ENCODE results near the gene SPC25. TPM values are rescaled to one million over a fixed set of nuclear protein-coding genes. Genes with fewer than 3 reads are reported as not detected.

SPC25 gene
- total and polyA plus RNA-seq, 9 of the 15 experiments (the other 6 are each of a cell fraction or from before 2014, with no cell fraction given) = 44.8 to 100 (median 75.0) TPM

- TF ChIP-seq ZNF23 (CRISPR knock-in tag; IDR thresholded peaks at IDR 0.05) = no peak
- peak; percentile 44; the same call in 1 of the 2 replicates for TF ChIP-seq ZNF324 (CRISPR knock-in tag; IDR thresholded peaks at IDR 0.05)
- peak; percentile 92 for TF ChIP-seq BRD9 (IDR thresholded peaks at IDR 0.05; ENCODE audit: low read depth, partially characterized antibody)
- TF ChIP-seq ZNF766 (CRISPR knock-in tag; conservative IDR thresholded peaks at IDR 0.05) = peak; percentile 97
- TF ChIP-seq DDX20 (tag; IDR thresholded peaks at IDR 0.05; ENCODE audit: low read depth) = peak; percentile 57; the same call in 1 of the 2 replicates
- peak; percentile 95 for TF ChIP-seq ZNF589 (CRISPR knock-in tag; IDR thresholded peaks at IDR 0.05; ENCODE audit: low read depth)
- TF ChIP-seq NEUROD1 (IDR thresholded peaks at IDR 0.05; ENCODE audit: borderline replicate concordance, low read depth, low read length, partially characterized antibody) = peak; percentile 97
- TF ChIP-seq BCL6 (CRISPR knock-in tag; IDR thresholded peaks at IDR 0.05) = peak; percentile 67; the same call in 1 of the 2 replicates
- no peak for TF ChIP-seq ZNF174 (CRISPR knock-in tag; IDR thresholded peaks at IDR 0.05)
- TF ChIP-seq KLF6 (CRISPR knock-in tag; IDR thresholded peaks at IDR 0.05; ENCODE audit: borderline replicate concordance) = 0 out of 2 replicates have a peak, but pooled peaks have one; percentile 57
- peak; percentile 97 for TF ChIP-seq SMAD4 (CRISPR knock-in tag; conservative IDR thresholded peaks at IDR 0.05)
- TF ChIP-seq FOXJ2 (tag; IDR thresholded peaks at IDR 0.05) = peak; percentile 95
- peak; percentile 76 for TF ChIP-seq ZNF41 (CRISPR knock-in tag; conservative IDR thresholded peaks at IDR 0.05)
- no peak for TF ChIP-seq ZBTB49 (CRISPR knock-in tag; IDR thresholded peaks at IDR 0.05; ENCODE audit: borderline replicate concordance)
- TF ChIP-seq TFAP4 (CRISPR knock-in tag; IDR thresholded peaks at IDR 0.05; ENCODE audit: borderline replicate concordance) = peak; percentile 60
- peak; percentile 96 to 99 for TF ChIP-seq RCOR1 (IDR thresholded peaks at IDR 0.05; ENCODE audit: borderline replicate concordance in 1 of 2, low read depth in 2 of 2, low read length in 2 of 2)
- TF ChIP-seq ZNF311 (CRISPR knock-in tag; IDR thresholded peaks at IDR 0.05) = peak; percentile 84
- peak; percentile 95 to 99; a peak in 3 of 4 replicates for TF ChIP-seq TBL1XR1 (IDR thresholded peaks at IDR 0.05; ENCODE audit: low read length in 2 of 2)
- peak; percentile 98 for TF ChIP-seq SMAD1 (IDR thresholded peaks at IDR 0.05; ENCODE audit: low read depth, low read length, partially characterized antibody)
- peak; percentile 63; the same call in 1 of the 2 replicates for TF ChIP-seq ZNF395 (CRISPR knock-in tag; IDR thresholded peaks at IDR 0.05)
- TF ChIP-seq BRD4 (IDR thresholded peaks at IDR 0.05) = peak; percentile 86
Measured at GRCh38 chr2:168935810-168936581, 45.8 kb upstream of the SPC25 start (continued).

Data from K562 (cell line).